Measurements from ENCODE around the gene PIK3CA. TPM values are rescaled to one million over a fixed set of nuclear protein-coding genes. Genes with fewer than 3 reads are reported as not detected.

The PIK3CA gene
- total RNA-seq, 2 experiments from 2014 or later = 9.0 to 17.8 TPM

GRCh38 chr3:179177611-179178010, 29.5 kb downstream of the PIK3CA start:
- Histone ChIP-seq H3K9me2 (ENCODE audit: insufficient read depth, low read length) (no peaks in the 10 kb centered on the region), H3K79me2 (ENCODE audit: insufficient read depth, low read depth, low read length) (peaks cover 19% of the 10 kb centered on the region; the same call in 1 of the 2 replicates), H3K4me2 (ENCODE audit: low read length) (no peak overlapping the region), H4K20me1 (ENCODE audit: insufficient read depth, low read length) (no peaks in the 10 kb centered on the region), H3K27ac (ENCODE audit: low read depth, low read length, poor library complexity, severe bottlenecking) (no peak overlapping the region), H3K36me3 (ENCODE audit: insufficient read depth, low read length) (no peaks in the 10 kb centered on the region), H3K9me3 (ENCODE audit: low read length) (no peaks in the 10 kb centered on the region), H3K4me1 (ENCODE audit: insufficient read depth, low read length, poor library complexity, severe bottlenecking) (peaks cover 26% of the 10 kb centered on the region), H3K4me3 (ENCODE audit: low read depth, low read length, poor library complexity, severe bottlenecking) (no peak overlapping the region), H2AFZ (ENCODE audit: low read length) (no peak overlapping the region)
- intact Hi-C loops (cut with micrococcal nuclease; ENCODE audit: unreplicated experiment) = no loop called here
- TF ChIP-seq EZH2phosphoT487 (IDR thresholded peaks at IDR 0.05; ENCODE audit: borderline replicate concordance, low read depth, low read length) (no peak), CTCF (conservative IDR thresholded peaks at IDR 0.05; ENCODE audit: low read length) (no peak)
- DNase-seq (ENCODE audit: low spot score) = no peak
- POLR2A ChIA-PET = interaction anchor here (0.6 to 0.7 kb wide), 3 partner anchors 84 to 594 kb away, joined by 3 to 7 read pairs (median 3); no protein-coding TSS in a partner anchor
- CTCF ChIA-PET (ENCODE audit: unreplicated experiment) = no interaction called here
- no TSS peak for BruUV-seq (replicated peaks)

- no peak overlapping the region for H3K4me2 ChIP-seq (ENCODE audit: low read length)
- intact Hi-C loops (cut with micrococcal nuclease; ENCODE audit: unreplicated experiment) = no loop called here
- peaks cover 18% of the 10 kb centered on the region for H3K4me1 ChIP-seq (ENCODE audit: insufficient read depth, low read length, poor library complexity, severe bottlenecking)
- TF ChIP-seq EZH2phosphoT487 (IDR thresholded peaks at IDR 0.05; ENCODE audit: borderline replicate concordance, low read depth, low read length) (no peak), CTCF (conservative IDR thresholded peaks at IDR 0.05; ENCODE audit: low read length) (no peak)
- no TSS peak for BruUV-seq (replicated peaks)
- no peaks in the 10 kb centered on the region for H4K20me1 ChIP-seq (ENCODE audit: insufficient read depth, low read length)
- DNase-seq (ENCODE audit: low spot score) = no peak
- H3K9me3 ChIP-seq (ENCODE audit: low read length) = no peaks in the 10 kb centered on the region
- H2AFZ ChIP-seq (ENCODE audit: low read length) = no peak overlapping the region
- POLR2A ChIA-PET = interaction anchor here (1.0 kb wide), 1 partner anchor 10 kb away, joined by 4 read pairs; no protein-coding TSS in a partner anchor
- H3K36me3 ChIP-seq (ENCODE audit: insufficient read depth, low read length) = no peaks in the 10 kb centered on the region
- CTCF ChIA-PET (ENCODE audit: unreplicated experiment) = no interaction called here
- H3K27ac ChIP-seq (ENCODE audit: low read depth, low read length, poor library complexity, severe bottlenecking) = no peak overlapping the region
- no peak overlapping the region for H3K4me3 ChIP-seq (ENCODE audit: low read depth, low read length, poor library complexity, severe bottlenecking)
- no peaks in the 10 kb centered on the region for H3K9me2 ChIP-seq (ENCODE audit: insufficient read depth, low read length)
- H3K79me2 ChIP-seq (ENCODE audit: insufficient read depth, low read depth, low read length) = peaks cover 15% of the 10 kb centered on the region; the same call in 1 of the 2 replicates
Observed at GRCh38 chr3:179179256-179179655, 31.1 kb downstream of the PIK3CA start.

- no peak for DNase-seq (ENCODE audit: low spot score)
- TF ChIP-seq EZH2phosphoT487 (IDR thresholded peaks at IDR 0.05; ENCODE audit: borderline replicate concordance, low read depth, low read length) (no peak), CTCF (conservative IDR thresholded peaks at IDR 0.05; ENCODE audit: low read length) (no peak)
- H3K4me3 ChIP-seq (ENCODE audit: low read depth, low read length, poor library complexity, severe bottlenecking) = no peak overlapping the region
- CTCF ChIA-PET (ENCODE audit: unreplicated experiment) = no interaction called here
- peaks cover 15% of the 10 kb centered on the region; the same call in 1 of the 2 replicates for H3K79me2 ChIP-seq (ENCODE audit: insufficient read depth, low read depth, low read length)
- H3K9me2 ChIP-seq (ENCODE audit: insufficient read depth, low read length) = no peaks in the 10 kb centered on the region
- intact Hi-C loops (cut with micrococcal nuclease; ENCODE audit: unreplicated experiment) = no loop called here
- H3K27ac ChIP-seq (ENCODE audit: low read depth, low read length, poor library complexity, severe bottlenecking) = no peak overlapping the region
- H4K20me1 ChIP-seq (ENCODE audit: insufficient read depth, low read length) = no peaks in the 10 kb centered on the region
- no peak overlapping the region for H2AFZ ChIP-seq (ENCODE audit: low read length)
- H3K9me3 ChIP-seq (ENCODE audit: low read length) = no peaks in the 10 kb centered on the region
- peaks cover 9% of the 10 kb centered on the region for H3K4me1 ChIP-seq (ENCODE audit: insufficient read depth, low read length, poor library complexity, severe bottlenecking)
- no peak overlapping the region for H3K4me2 ChIP-seq (ENCODE audit: low read length)
- BruUV-seq (replicated peaks) = no TSS peak
- no peaks in the 10 kb centered on the region for H3K36me3 ChIP-seq (ENCODE audit: insufficient read depth, low read length)
- POLR2A ChIA-PET = interaction anchor here (3.4 kb wide), 1 partner anchor 13 kb away, joined by 14 read pairs; no protein-coding TSS in a partner anchor
Observed at GRCh38 chr3:179179979-179180759, 32.0 kb downstream of the PIK3CA start.

Data from OCI-LY7 (cell line).